Choroid plexus epithelial cell (primary cell): ENCODE data around the gene COL25A1.

Experiments
- DNase-seq: peaks from one replicate; pipeline ENCODE4 v3.0.0-alpha.2; 2010; ENCODE audit warnings: low read depth
- H3K4me3 ChIP-seq: 2 replicates; pipeline ENCODE4 v1.5.1; 2011; ENCODE audit warnings: low read depth, mild to moderate bottlenecking, control low read depth, low read length, moderate library complexity
- CTCF ChIP-seq: conservative IDR thresholded peaks from 2 replicates; pipeline ENCODE4 v1.5.1; 2011; ENCODE audit warnings: low read depth, mild to moderate bottlenecking, control low read depth, inconsistent platforms, low read length, moderate library complexity

Gene COL25A1

GRCh38 chr4:108890484-108890881, 412.0 kb downstream of the COL25A1 start:
- H3K4me3 ChIP-seq, result no peak overlapping the region
- no peak for TF ChIP-seq CTCF
- no peak for DNase-seq

GRCh38 chr4:108889696-108890483, 412.6 kb downstream of the COL25A1 start:
- H3K4me3 ChIP-seq, result no peak overlapping the region
- no peak for DNase-seq
- TF ChIP-seq CTCF, result no peak

- H3K4me3 ChIP-seq, result no peak overlapping the region
- DNase-seq, result no peak
- TF ChIP-seq CTCF, result no peak
Observed at GRCh38 chr4:108888769-108889168, 413.7 kb downstream of the COL25A1 start.

- DNase-seq, result no peak
- no peak for TF ChIP-seq CTCF
- H3K4me3 ChIP-seq, result no peak overlapping the region
Observed at GRCh38 chr4:108887034-108887433, 415.4 kb downstream of the COL25A1 start.

- peak; percentile 42 for DNase-seq
- H3K4me3 ChIP-seq, result no peak overlapping the region
- TF ChIP-seq CTCF, result no peak
Observed at GRCh38 chr4:108885211-108885610, 417.2 kb downstream of the COL25A1 start.

- DNase-seq, result peak; percentile 20
- no peak for TF ChIP-seq CTCF
- no peak overlapping the region for H3K4me3 ChIP-seq
Observed at GRCh38 chr4:108884596-108884995, 417.9 kb downstream of the COL25A1 start.

GRCh38 chr4:108881986-108882385, 420.5 kb downstream of the COL25A1 start:
- DNase-seq, result no peak
- no peak for TF ChIP-seq CTCF
- H3K4me3 ChIP-seq, result no peak overlapping the region
